ENCODE results near the gene BARX2.

The BARX2 gene

GRCh38 chr11:129408865-129409444, 33.3 kb downstream of the BARX2 start:
- H3K36me3 ChIP-seq (ENCODE audit: control insufficient read depth in 1 of 2, insufficient read depth in 2 of 2, low read depth in 1 of 2, low read length in 2 of 2), result no peaks in the 10 kb centered on the region
- H2AK5ac ChIP-seq (ENCODE audit: low read length, severe bottlenecking), result no peak overlapping the region
- no peak overlapping the region for H4K8ac ChIP-seq (ENCODE audit: low read length)
- H2BK12ac ChIP-seq (ENCODE audit: low read length in 2 of 2), result no peak overlapping the region
- no peak overlapping the region for H2AFZ ChIP-seq (ENCODE audit: low read depth, low read length)
- H3K9me3 ChIP-seq (ENCODE audit: control insufficient read depth, low read length), result no peaks in the 10 kb centered on the region
- no peak overlapping the region for H2BK120ac ChIP-seq (ENCODE audit: low read depth, low read length)
- H2BK5ac ChIP-seq (ENCODE audit: low read depth, low read length, poor library complexity, severe bottlenecking), result no peak overlapping the region
- H3K79me1 ChIP-seq (replicated peaks; ENCODE audit: low read length, poor library complexity, severe bottlenecking), result no peaks in the 10 kb centered on the region
- H3K27me3 ChIP-seq (ENCODE audit: control insufficient read depth in 1 of 2, insufficient read depth in 1 of 2, low read length in 2 of 2), result no peaks in the 10 kb centered on the region
- H3K4me1 ChIP-seq (ENCODE audit: control insufficient read depth, insufficient read depth, low read depth, low read length), result no peaks in the 10 kb centered on the region
- H3K4ac ChIP-seq (ENCODE audit: low read depth in 1 of 2, low read length in 2 of 2), result no peak overlapping the region
- WGBS, result 86% methylated on average over 2 of the region's 5 CpGs
- no peak overlapping the region for H3K23ac ChIP-seq (ENCODE audit: low read length in 2 of 2)
- no peak overlapping the region for H3K14ac ChIP-seq (ENCODE audit: low read length in 2 of 2)
- no peak overlapping the region for H3K4me3 ChIP-seq (ENCODE audit: insufficient read depth in 1 of 2, low read depth in 1 of 2, low read length in 2 of 2)
- no peak overlapping the region for H3K27ac ChIP-seq (ENCODE audit: low read length, poor library complexity, severe bottlenecking)
- H3K18ac ChIP-seq (ENCODE audit: low read depth in 1 of 2, low read length in 2 of 2), result no peak overlapping the region
- no peak for DNase-seq
- no peak overlapping the region for H3K9ac ChIP-seq (ENCODE audit: low read length)
- H3K4me2 ChIP-seq (ENCODE audit: low read length, poor library complexity, severe bottlenecking), result no peak overlapping the region
- H4K91ac ChIP-seq (ENCODE audit: low read length), result no peak overlapping the region
- no peak overlapping the region for H2BK15ac ChIP-seq (ENCODE audit: low read depth, poor library complexity, severe bottlenecking)

- H2AK5ac ChIP-seq (ENCODE audit: low read length, severe bottlenecking), result no peak overlapping the region
- no peak overlapping the region for H2BK5ac ChIP-seq (ENCODE audit: low read depth, low read length, poor library complexity, severe bottlenecking)
- H3K9me3 ChIP-seq (ENCODE audit: control insufficient read depth, low read length), result no peaks in the 10 kb centered on the region
- no peaks in the 10 kb centered on the region for H3K27me3 ChIP-seq (ENCODE audit: control insufficient read depth in 1 of 2, insufficient read depth in 1 of 2, low read length in 2 of 2)
- H3K79me1 ChIP-seq (replicated peaks; ENCODE audit: low read length, poor library complexity, severe bottlenecking), result no peaks in the 10 kb centered on the region
- no peak overlapping the region for H4K8ac ChIP-seq (ENCODE audit: low read length)
- no peak overlapping the region for H3K23ac ChIP-seq (ENCODE audit: low read length in 2 of 2)
- no peak for DNase-seq
- no peak overlapping the region for H2BK12ac ChIP-seq (ENCODE audit: low read length in 2 of 2)
- no peak overlapping the region for H3K4me3 ChIP-seq (ENCODE audit: insufficient read depth in 1 of 2, low read depth in 1 of 2, low read length in 2 of 2)
- H2BK15ac ChIP-seq (ENCODE audit: low read depth, poor library complexity, severe bottlenecking), result no peak overlapping the region
- no peak overlapping the region for H3K4me2 ChIP-seq (ENCODE audit: low read length, poor library complexity, severe bottlenecking)
- no peak overlapping the region for H3K27ac ChIP-seq (ENCODE audit: low read length, poor library complexity, severe bottlenecking)
- no peak overlapping the region for H4K91ac ChIP-seq (ENCODE audit: low read length)
- H3K4me1 ChIP-seq (ENCODE audit: control insufficient read depth, insufficient read depth, low read depth, low read length), result no peaks in the 10 kb centered on the region
- no peak overlapping the region for H3K18ac ChIP-seq (ENCODE audit: low read depth in 1 of 2, low read length in 2 of 2)
- no peak overlapping the region for H3K4ac ChIP-seq (ENCODE audit: low read depth in 1 of 2, low read length in 2 of 2)
- H3K14ac ChIP-seq (ENCODE audit: low read length in 2 of 2), result no peak overlapping the region
- 70% methylated on average over 3 of the region's 3 CpGs for WGBS
- no peak overlapping the region for H2BK120ac ChIP-seq (ENCODE audit: low read depth, low read length)
- no peaks in the 10 kb centered on the region for H3K36me3 ChIP-seq (ENCODE audit: control insufficient read depth in 1 of 2, insufficient read depth in 2 of 2, low read depth in 1 of 2, low read length in 2 of 2)
- no peak overlapping the region for H3K9ac ChIP-seq (ENCODE audit: low read length)
- no peak overlapping the region for H2AFZ ChIP-seq (ENCODE audit: low read depth, low read length)
Observed at GRCh38 chr11:129410395-129410960, 34.8 kb downstream of the BARX2 start.

- Histone ChIP-seq H2AK5ac (ENCODE audit: low read length, severe bottlenecking) (no peak overlapping the region), H4K91ac (ENCODE audit: low read length) (no peak overlapping the region), H3K79me1 (replicated peaks; ENCODE audit: low read length, poor library complexity, severe bottlenecking) (no peaks in the 10 kb centered on the region), H3K36me3 (ENCODE audit: control insufficient read depth in 1 of 2, insufficient read depth in 2 of 2, low read depth in 1 of 2, low read length in 2 of 2) (no peaks in the 10 kb centered on the region), H3K14ac (ENCODE audit: low read length in 2 of 2) (no peak overlapping the region), H3K23ac (ENCODE audit: low read length in 2 of 2) (no peak overlapping the region), H3K27ac (ENCODE audit: low read length, poor library complexity, severe bottlenecking) (no peak overlapping the region), H2AFZ (ENCODE audit: low read depth, low read length) (no peak overlapping the region), H2BK120ac (ENCODE audit: low read depth, low read length) (no peak overlapping the region), H3K27me3 (ENCODE audit: control insufficient read depth in 1 of 2, insufficient read depth in 1 of 2, low read length in 2 of 2) (no peaks in the 10 kb centered on the region), H4K8ac (ENCODE audit: low read length) (no peak overlapping the region), H3K4ac (ENCODE audit: low read depth in 1 of 2, low read length in 2 of 2) (no peak overlapping the region), H3K18ac (ENCODE audit: low read depth in 1 of 2, low read length in 2 of 2) (no peak overlapping the region), H2BK12ac (ENCODE audit: low read length in 2 of 2) (no peak overlapping the region), H3K4me2 (ENCODE audit: low read length, poor library complexity, severe bottlenecking) (no peak overlapping the region), H3K9ac (ENCODE audit: low read length) (no peak overlapping the region), H3K4me1 (ENCODE audit: control insufficient read depth, insufficient read depth, low read depth, low read length) (no peaks in the 10 kb centered on the region), H3K4me3 (ENCODE audit: insufficient read depth in 1 of 2, low read depth in 1 of 2, low read length in 2 of 2) (no peak overlapping the region), H2BK15ac (ENCODE audit: low read depth, poor library complexity, severe bottlenecking) (no peak overlapping the region), H2BK5ac (ENCODE audit: low read depth, low read length, poor library complexity, severe bottlenecking) (no peak overlapping the region), H3K9me3 (ENCODE audit: control insufficient read depth, low read length) (no peaks in the 10 kb centered on the region)
- no peak for DNase-seq
- 51% methylated on average over 3 of the region's 4 CpGs for WGBS
Observed at GRCh38 chr11:129412494-129412893, 36.8 kb downstream of the BARX2 start.

DNA sequence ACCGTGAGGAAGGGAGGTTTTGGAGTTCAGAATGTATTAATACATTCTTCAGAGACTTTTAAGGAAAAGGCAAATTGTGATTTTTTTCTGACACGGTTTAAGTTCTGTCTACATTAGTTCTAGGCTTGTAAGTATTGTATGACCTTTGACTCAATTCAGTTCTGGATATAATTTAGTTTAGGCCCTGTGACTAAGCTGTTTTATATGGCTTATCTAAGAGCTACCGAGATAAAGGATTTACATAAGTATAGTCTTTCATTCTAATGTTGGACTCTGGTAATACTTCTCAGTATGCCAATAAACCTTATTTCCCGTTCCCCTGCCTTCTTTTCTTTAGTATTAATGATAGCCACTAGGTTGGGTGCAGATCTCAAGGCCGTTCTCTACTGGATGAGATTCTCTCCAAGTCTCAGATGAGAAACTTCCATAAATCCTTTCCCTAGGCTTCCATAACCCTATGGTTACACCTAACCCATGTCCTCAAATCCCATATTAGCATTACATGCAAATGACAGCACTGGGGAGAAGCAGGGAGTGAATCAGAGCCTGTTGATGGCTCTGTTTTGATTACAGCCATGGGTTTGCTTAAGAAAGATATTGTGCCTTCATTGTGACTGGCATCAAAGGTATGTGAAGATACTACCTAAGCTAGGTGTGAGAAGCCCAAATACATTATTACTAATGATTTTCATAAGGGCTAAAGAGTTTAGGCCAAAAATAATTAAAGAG, 38.7 kb downstream of the BARX2 start:
- no peak overlapping the region for H2BK12ac ChIP-seq (ENCODE audit: low read length in 2 of 2)
- no peaks in the 10 kb centered on the region for H3K4me1 ChIP-seq (ENCODE audit: control insufficient read depth, insufficient read depth, low read depth, low read length)
- H3K4me2 ChIP-seq (ENCODE audit: low read length, poor library complexity, severe bottlenecking), result no peak overlapping the region
- H3K27ac ChIP-seq (ENCODE audit: low read length, poor library complexity, severe bottlenecking), result no peak overlapping the region
- no peak overlapping the region for H3K9ac ChIP-seq (ENCODE audit: low read length)
- H2AK5ac ChIP-seq (ENCODE audit: low read length, severe bottlenecking), result no peak overlapping the region
- H3K9me3 ChIP-seq (ENCODE audit: control insufficient read depth, low read length), result no peaks in the 10 kb centered on the region
- H4K8ac ChIP-seq (ENCODE audit: low read length), result no peak overlapping the region
- no peak overlapping the region for H3K18ac ChIP-seq (ENCODE audit: low read depth in 1 of 2, low read length in 2 of 2)
- no peak overlapping the region for H3K23ac ChIP-seq (ENCODE audit: low read length in 2 of 2)
- H2BK5ac ChIP-seq (ENCODE audit: low read depth, low read length, poor library complexity, severe bottlenecking), result no peak overlapping the region
- no peak overlapping the region for H3K4me3 ChIP-seq (ENCODE audit: insufficient read depth in 1 of 2, low read depth in 1 of 2, low read length in 2 of 2)
- H2BK15ac ChIP-seq (ENCODE audit: low read depth, poor library complexity, severe bottlenecking), result no peak overlapping the region
- no peak overlapping the region for H4K91ac ChIP-seq (ENCODE audit: low read length)
- 68% methylated on average over 4 of the region's 5 CpGs for WGBS
- H2AFZ ChIP-seq (ENCODE audit: low read depth, low read length), result no peak overlapping the region
- H2BK120ac ChIP-seq (ENCODE audit: low read depth, low read length), result no peak overlapping the region
- H3K14ac ChIP-seq (ENCODE audit: low read length in 2 of 2), result no peak overlapping the region
- DNase-seq, result no peak
- H3K79me1 ChIP-seq (replicated peaks; ENCODE audit: low read length, poor library complexity, severe bottlenecking), result no peaks in the 10 kb centered on the region
- no peak overlapping the region for H3K4ac ChIP-seq (ENCODE audit: low read depth in 1 of 2, low read length in 2 of 2)
- no peaks in the 10 kb centered on the region for H3K36me3 ChIP-seq (ENCODE audit: control insufficient read depth in 1 of 2, insufficient read depth in 2 of 2, low read depth in 1 of 2, low read length in 2 of 2)
- H3K27me3 ChIP-seq (ENCODE audit: control insufficient read depth in 1 of 2, insufficient read depth in 1 of 2, low read length in 2 of 2), result no peaks in the 10 kb centered on the region

All from mesenchymal stem cell (in vitro differentiated cells and primary cell).